Tibial artery (tissue), 4 donors: ENCODE measurements around the gene DCTN2.

Experiments used
- DNase-seq, 2 donors: peaks; one replicate each; pipeline ENCODE4 v3.0.0-alpha.2; 2019
- H3K27ac ChIP-seq, 2 donors: fragments of 200-600 bp; sonication (generic) in 1 of 2; 1 replicate in 1 of 2; 2 replicates in 1 of 2; pipeline ENCODE4 v1.5.1; 2018 to 2019; ENCODE audit warnings: mild to moderate bottlenecking in 1 of 2
- H3K27me3 ChIP-seq, 2 donors: fragments of 200-600 bp; sonication (generic) in 1 of 2; one replicate each; pipeline versions ENCODE4 v1.5.1 to v1.6.0; 2016 to 2019
- H3K36me3 ChIP-seq, 3 donors: fragments of 200-600 bp; sonication (generic) in 2 of 3; one replicate each; pipeline ENCODE4 v1.5.1; 2016 to 2019; ENCODE audit warnings: mild to moderate bottlenecking in 2 of 3
- H3K4me1 ChIP-seq, 4 donors: fragments of 200-600 bp; sonication (generic) in 2 of 4; 1 replicate in 3 of 4; 2 replicates in 1 of 4; pipeline ENCODE4 v1.5.1; 2016 to 2019
- H3K4me3 ChIP-seq, 2 donors: fragments of 200-600 bp; sonication (generic) in 1 of 2; 1 replicate in 1 of 2; 2 replicates in 1 of 2; pipeline ENCODE4 v1.5.1; 2018 to 2019; ENCODE audit warnings: mild to moderate bottlenecking in 2 of 2
- H3K9me3 ChIP-seq, 3 donors: fragments of 200-600 bp; sonication (generic) in 1 of 3; one replicate each; pipeline ENCODE4 v1.5.1; 2016 to 2019
- CTCF ChIP-seq, 2 experiments: fragments of 200-600 bp in 1 of 2; fragments of 450-650 bp in 1 of 2; IDR thresholded peaks; one replicate each; pipeline ENCODE4 v1.5.1; 2017 to 2019; ENCODE audit warnings: antibody characterized with exemption in 2 of 2, mild to moderate bottlenecking in 1 of 2, moderate library complexity in 1 of 2
- intact Hi-C: fragments of 100-400 bp; cut with DNase I; formaldehyde crosslinking; loops from one replicate; pipeline ENCODE4 v1.15.0; 2023; ENCODE audit warnings: low total_unique reads

The DCTN2 gene

GRCh38 chr12:57536597-57536942 is 10.4 kb downstream of the DCTN2 start:
- DNase-seq: no peak
- Histone ChIP-seq H3K27me3 (no peaks in the 10 kb centered on the region), H3K27ac (no peak overlapping the region), H3K4me1 (no peaks in the 10 kb centered on the region), H3K36me3 (peaks cover 39 to 90% (median 61%) of the 10 kb centered on the region in 3 donors), H3K4me3 (no peak overlapping the region), H3K9me3 (no peaks in the 10 kb centered on the region)
- TF ChIP-seq CTCF (IDR thresholded peaks at IDR 0.05): no peak
- intact Hi-C loops: no loop called here

GRCh38 chr12:57535764-57536596 is 11.0 kb downstream of the DCTN2 start:
- H3K4me3 ChIP-seq: no peak overlapping the region
- H3K9me3 ChIP-seq: no peaks in the 10 kb centered on the region
- no peak for DNase-seq
- H3K27me3 ChIP-seq: no peaks in the 10 kb centered on the region
- H3K36me3 ChIP-seq: peaks cover 45 to 90% (median 65%) of the 10 kb centered on the region in 3 donors
- no peak for TF ChIP-seq CTCF (IDR thresholded peaks at IDR 0.05)
- H3K4me1 ChIP-seq: no peaks in the 10 kb centered on the region
- no peak overlapping the region for H3K27ac ChIP-seq
- intact Hi-C loops: no loop called here

GRCh38 chr12:57534991-57535543 is 11.9 kb downstream of the DCTN2 start:
- no peak for TF ChIP-seq CTCF (IDR thresholded peaks at IDR 0.05)
- Histone ChIP-seq H3K9me3 (no peaks in the 10 kb centered on the region), H3K4me3 (no peak overlapping the region), H3K36me3 (peaks cover 54 to 96% (median 74%) of the 10 kb centered on the region in 3 donors), H3K27ac (no peak overlapping the region), H3K4me1 (no peaks in the 10 kb centered on the region), H3K27me3 (no peaks in the 10 kb centered on the region)
- intact Hi-C loops: no loop called here
- no peak for DNase-seq

GRCh38 chr12:57534250-57534649 is 12.7 kb downstream of the DCTN2 start:
- Histone ChIP-seq H3K4me1 (no peaks in the 10 kb centered on the region), H3K27me3 (no peaks in the 10 kb centered on the region), H3K36me3 (peaks cover 62 to 96% (median 81%) of the 10 kb centered on the region in 3 donors), H3K9me3 (no peaks in the 10 kb centered on the region), H3K27ac (no peak overlapping the region), H3K4me3 (no peak overlapping the region)
- intact Hi-C loops: no loop called here
- TF ChIP-seq CTCF (IDR thresholded peaks at IDR 0.05): no peak
- no peak for DNase-seq

- Histone ChIP-seq H3K4me1 (no peaks in the 10 kb centered on the region), H3K27me3 (no peaks in the 10 kb centered on the region), H3K36me3 (peaks cover 72 to 96% (median 82%) of the 10 kb centered on the region in 3 donors), H3K9me3 (no peaks in the 10 kb centered on the region), H3K27ac (no peak overlapping the region), H3K4me3 (no peak overlapping the region)
- no peak for TF ChIP-seq CTCF (IDR thresholded peaks at IDR 0.05)
- intact Hi-C loops: no loop called here
- DNase-seq: no peak
These were observed 13.9 kb downstream of the DCTN2 start for GRCh38 chr12:57533108-57533507.
